ENCODE measurements around the gene ANKRD1.

Gene ANKRD1

GRCh38 chr10:90923111-90923731 lies 2.3 kb upstream of the ANKRD1 start:
- DNase-seq (ENCODE audit: low read depth) = no peak
- H3K4me3 ChIP-seq (ENCODE audit: low read depth, low read length) = no peak overlapping the region
- TF ChIP-seq MAX (IDR thresholded peaks at IDR 0.05; ENCODE audit: low read depth, low read length) (no peak), CTCF (IDR thresholded peaks at IDR 0.05; ENCODE audit: low read depth, low read length) (no peak), POLR2A (IDR thresholded peaks at IDR 0.05; ENCODE audit: extremely low read depth, insufficient read length) (no peak), MYC (IDR thresholded peaks at IDR 0.05; ENCODE audit: low read depth, low read length) (no peak)

- no peak for TF ChIP-seq MYC (IDR thresholded peaks at IDR 0.05; ENCODE audit: low read depth, low read length)
- no peak for TF ChIP-seq CTCF (IDR thresholded peaks at IDR 0.05; ENCODE audit: low read depth, low read length)
- TF ChIP-seq POLR2A (IDR thresholded peaks at IDR 0.05; ENCODE audit: extremely low read depth, insufficient read length) = no peak
- TF ChIP-seq MAX (IDR thresholded peaks at IDR 0.05; ENCODE audit: low read depth, low read length) = no peak
- no peak for DNase-seq (ENCODE audit: low read depth)
- H3K4me3 ChIP-seq (ENCODE audit: low read depth, low read length) = no peak overlapping the region
Observed at GRCh38 chr10:90921906-90922305, 1.0 kb upstream of the ANKRD1 start.

GRCh38 chr10:90919683-90920574 lies 958 bp downstream of the ANKRD1 start:
- no peak for TF ChIP-seq MAX (IDR thresholded peaks at IDR 0.05; ENCODE audit: low read depth, low read length)
- no peak for TF ChIP-seq MYC (IDR thresholded peaks at IDR 0.05; ENCODE audit: low read depth, low read length)
- TF ChIP-seq POLR2A (IDR thresholded peaks at IDR 0.05; ENCODE audit: extremely low read depth, insufficient read length) = no peak
- TF ChIP-seq CTCF (IDR thresholded peaks at IDR 0.05; ENCODE audit: low read depth, low read length) = no peak
- no peak for DNase-seq (ENCODE audit: low read depth)
- no peak overlapping the region for H3K4me3 ChIP-seq (ENCODE audit: low read depth, low read length)

- TF ChIP-seq MAX (IDR thresholded peaks at IDR 0.05; ENCODE audit: low read depth, low read length) = no peak
- TF ChIP-seq MYC (IDR thresholded peaks at IDR 0.05; ENCODE audit: low read depth, low read length) = no peak
- TF ChIP-seq POLR2A (IDR thresholded peaks at IDR 0.05; ENCODE audit: extremely low read depth, insufficient read length) = no peak
- TF ChIP-seq CTCF (IDR thresholded peaks at IDR 0.05; ENCODE audit: low read depth, low read length) = no peak
- no peak for DNase-seq (ENCODE audit: low read depth)
- no peak overlapping the region for H3K4me3 ChIP-seq (ENCODE audit: low read depth, low read length)
Observed at GRCh38 chr10:90917968-90918318, 2.9 kb downstream of the ANKRD1 start.

GRCh38 chr10:90917238-90917967 lies 3.5 kb downstream of the ANKRD1 start:
- H3K4me3 ChIP-seq (ENCODE audit: low read depth, low read length) = no peak overlapping the region
- no peak for DNase-seq (ENCODE audit: low read depth)
- TF ChIP-seq MYC (IDR thresholded peaks at IDR 0.05; ENCODE audit: low read depth, low read length) (no peak), POLR2A (IDR thresholded peaks at IDR 0.05; ENCODE audit: extremely low read depth, insufficient read length) (no peak), MAX (IDR thresholded peaks at IDR 0.05; ENCODE audit: low read depth, low read length) (no peak), CTCF (IDR thresholded peaks at IDR 0.05; ENCODE audit: low read depth, low read length) (no peak)
